Measurements from ENCODE around the gene XRN2.
"Not testable (repeated sequence)": the region's sequence is repeated elsewhere in the genome, so short reads cannot be mapped to it uniquely, and the experiment has no call there.

The XRN2 gene

DNA sequence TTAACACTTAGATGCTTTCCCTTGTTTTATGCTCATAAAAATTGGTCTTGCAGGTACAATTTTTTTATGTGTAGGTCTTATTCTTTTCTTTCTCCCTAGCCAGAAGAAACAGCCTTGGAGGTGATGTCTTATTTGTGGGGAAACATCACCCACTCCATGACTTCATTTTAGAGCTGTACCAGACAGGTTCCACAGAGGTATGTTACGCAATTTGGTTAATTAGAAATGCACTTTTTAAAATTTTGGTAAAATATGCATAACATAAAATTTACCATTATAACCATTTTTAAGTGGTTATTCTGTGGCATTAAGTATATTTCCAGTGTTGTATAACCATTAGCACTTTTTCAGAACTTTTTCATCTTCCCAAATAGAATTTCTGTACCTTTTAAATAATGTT lies 52.9 kb downstream of the XRN2 start:
- no peak for DNase-seq

DNA sequence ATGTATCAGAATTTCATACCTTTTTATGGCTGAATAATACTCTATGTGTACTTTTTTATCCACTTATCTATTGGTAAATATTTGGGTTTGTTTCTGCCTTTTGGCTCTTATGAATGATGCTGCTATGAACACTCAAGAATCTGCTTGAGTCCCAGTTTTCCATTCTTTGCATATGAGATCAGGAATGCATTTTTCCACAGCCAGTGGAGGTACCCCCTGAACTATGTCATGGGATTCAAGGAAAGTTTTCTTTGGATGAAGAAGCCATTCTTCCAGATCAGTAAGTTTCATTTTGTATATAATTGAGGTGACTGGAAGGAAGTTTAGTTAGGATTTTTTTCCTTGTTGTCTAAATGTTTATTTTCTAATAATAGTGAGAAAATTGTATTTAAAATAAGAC lies 53.3 kb downstream of the XRN2 start:
- no peak for DNase-seq

DNA sequence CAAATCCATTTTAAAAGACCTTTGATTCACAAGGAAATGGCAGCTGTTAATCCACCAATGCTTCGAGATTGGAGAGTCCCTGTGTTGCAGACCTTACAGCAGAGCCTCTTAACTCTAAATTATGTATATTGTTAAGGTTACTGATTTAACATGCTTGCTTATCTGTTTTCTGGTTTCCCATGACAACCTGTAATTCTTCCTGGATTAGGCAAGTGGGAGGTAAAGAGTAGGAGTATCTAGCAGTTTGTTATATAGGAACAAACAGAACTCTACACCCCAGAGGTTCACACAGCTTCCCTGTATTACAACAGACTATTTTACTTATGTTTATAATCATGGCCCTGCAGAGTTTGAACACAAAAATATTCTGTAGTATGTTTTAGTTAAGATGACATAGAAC lies 54.7 kb downstream of the XRN2 start:
- DNase-seq: no peak

DNA sequence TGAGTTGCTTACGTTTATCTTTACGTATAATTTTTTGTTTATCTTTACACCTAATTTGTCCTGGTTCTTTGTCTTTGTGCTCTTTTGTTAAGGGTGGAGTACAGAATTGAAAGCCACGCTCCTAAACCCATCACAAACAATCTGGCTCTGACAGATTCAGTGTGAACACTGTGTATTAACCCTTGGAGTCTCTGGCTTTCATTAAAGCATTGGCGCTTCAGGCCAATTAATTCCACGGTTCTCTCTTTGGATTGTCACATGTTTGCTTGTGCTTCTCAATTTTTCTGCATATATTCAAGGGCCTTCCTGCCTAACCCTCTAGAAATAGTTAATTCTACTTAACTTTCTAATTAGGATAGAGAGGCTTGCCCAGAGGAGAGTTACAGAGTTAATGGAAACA lies 55.6 kb downstream of the XRN2 start:
- DNase-seq: no peak

DNA sequence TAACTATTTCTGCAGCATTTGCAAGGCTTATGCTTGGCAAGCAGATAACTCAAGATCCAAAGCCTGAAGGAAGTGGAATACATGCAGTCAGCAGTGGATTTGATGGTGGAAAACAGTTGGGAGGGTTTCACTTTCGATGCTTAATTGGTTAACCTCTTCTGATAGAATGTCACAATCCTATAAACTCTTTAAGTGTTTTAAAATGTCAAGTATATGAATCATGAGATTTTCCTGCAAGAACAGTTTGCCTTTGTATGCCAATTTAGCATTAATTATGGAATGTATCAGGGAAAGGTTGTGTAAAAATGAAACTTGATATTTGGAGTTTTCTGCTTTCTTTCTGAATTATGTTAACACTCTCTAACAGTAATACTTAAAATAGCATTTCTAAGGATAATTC lies 57.6 kb downstream of the XRN2 start:
- DNase-seq: no peak

DNA sequence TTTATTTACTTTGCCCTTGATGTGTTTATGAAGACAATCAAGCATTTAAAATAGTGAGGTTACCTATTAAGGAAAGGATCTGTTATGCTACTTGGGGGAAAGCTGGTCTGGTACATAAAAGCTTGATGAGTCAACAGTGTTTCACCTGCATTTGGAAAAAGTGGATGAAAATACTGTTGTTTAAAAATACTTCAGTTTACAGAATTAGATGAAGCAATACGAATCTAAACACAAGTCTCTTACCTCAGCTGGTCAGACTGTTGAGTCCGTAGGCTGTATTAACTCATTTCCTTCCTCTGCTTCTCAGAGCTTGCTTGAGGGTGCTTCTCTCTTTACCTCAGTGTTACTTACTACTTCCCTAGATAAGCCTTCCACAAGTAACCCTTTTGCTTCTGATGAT lies 58.1 kb downstream of the XRN2 start:
- DNase-seq: no peak

DNA sequence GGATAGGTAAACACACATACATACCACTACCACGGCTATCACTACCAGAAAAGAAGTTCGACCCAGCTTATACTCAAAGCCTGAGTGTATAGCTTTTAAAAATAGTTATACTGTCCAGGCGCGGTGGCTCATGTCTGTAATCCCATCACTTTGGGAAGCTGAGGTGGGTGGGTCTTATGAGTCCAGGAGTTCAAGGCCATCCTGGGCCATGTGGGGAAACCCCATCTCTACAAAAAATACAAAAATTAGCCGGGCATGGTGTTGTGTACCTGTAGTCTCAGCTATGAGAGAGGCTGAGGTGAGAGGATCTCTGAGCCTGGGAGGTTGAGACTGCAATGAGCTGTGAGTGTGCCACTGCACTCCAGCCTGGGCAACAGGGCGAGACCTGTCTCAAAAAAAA lies 61.3 kb downstream of the XRN2 start:
- no peak for DNase-seq

DNA sequence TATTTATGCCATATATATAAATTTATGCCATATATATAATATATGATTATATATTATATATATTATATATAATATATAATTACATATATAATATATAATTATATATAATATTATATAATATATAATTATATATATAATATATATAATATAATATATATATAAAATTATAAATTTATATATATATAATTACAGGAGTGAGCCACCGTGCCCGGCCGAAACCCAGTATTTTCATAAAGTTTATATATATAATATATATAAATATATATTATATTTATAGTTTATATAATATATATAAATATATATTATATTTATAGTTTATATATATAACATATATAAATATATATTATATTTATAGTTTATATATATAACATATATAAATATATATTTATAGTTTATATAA lies 62.6 kb downstream of the XRN2 start:
- no peak for DNase-seq

DNA sequence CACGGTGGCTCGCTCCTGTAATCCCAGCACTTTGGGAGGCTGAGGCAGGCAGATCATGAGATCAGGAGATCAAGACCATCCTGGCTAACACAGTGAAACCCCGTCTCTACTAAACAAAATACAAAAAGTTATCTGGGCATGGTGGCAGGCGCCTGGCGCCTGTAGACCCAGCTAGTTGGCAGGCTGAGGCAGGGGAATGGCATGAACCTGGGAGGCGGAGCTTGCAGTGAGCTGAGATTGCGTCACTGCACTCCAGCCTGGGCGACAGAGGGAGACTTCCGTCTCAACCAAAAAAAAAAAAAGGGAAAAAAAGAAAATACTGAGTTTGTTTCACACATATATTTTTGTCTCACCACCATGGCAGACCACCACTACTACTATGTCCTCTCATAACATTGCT lies 63.1 kb downstream of the XRN2 start:
- not testable (repeated sequence) for DNase-seq

DNA sequence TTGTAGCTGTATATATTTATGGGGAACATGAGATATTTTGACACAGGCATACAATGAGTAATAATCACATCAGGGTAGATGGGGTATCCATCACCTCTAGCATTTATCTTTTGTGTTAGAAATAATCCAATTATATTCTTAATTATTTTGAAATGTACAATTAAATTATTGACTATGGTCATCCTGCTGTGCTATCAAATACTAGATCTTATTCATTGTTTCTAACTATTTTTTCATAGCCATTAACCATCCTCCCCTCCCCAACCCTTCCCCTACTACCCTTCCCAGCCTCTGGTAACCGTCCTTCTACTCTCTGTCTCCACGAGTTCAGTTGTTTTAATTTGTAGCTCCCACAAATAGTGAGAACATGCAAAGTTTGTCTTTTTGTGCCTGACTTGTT lies 65.7 kb downstream of the XRN2 start:
- no peak for DNase-seq

DNA sequence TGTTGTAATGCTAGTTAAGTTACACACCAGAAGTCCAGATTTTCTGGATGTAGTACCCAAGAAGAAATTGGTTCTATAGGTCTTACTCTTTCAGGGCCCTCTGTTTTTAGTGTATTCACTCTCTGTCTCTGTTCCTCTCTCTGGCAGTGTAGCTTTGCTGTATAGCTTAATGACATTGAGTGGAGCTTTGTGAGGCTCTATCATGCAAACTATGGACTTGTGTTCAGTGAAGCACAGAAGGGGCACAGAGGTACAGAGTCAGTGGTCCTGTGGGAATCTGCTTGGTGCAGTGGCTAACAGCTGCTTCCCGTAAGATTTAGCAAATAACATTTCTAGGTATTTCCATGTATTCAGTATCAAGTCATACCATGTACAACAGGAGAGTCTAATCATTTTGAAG lies 68.1 kb downstream of the XRN2 start:
- DNase-seq: no peak

DNA sequence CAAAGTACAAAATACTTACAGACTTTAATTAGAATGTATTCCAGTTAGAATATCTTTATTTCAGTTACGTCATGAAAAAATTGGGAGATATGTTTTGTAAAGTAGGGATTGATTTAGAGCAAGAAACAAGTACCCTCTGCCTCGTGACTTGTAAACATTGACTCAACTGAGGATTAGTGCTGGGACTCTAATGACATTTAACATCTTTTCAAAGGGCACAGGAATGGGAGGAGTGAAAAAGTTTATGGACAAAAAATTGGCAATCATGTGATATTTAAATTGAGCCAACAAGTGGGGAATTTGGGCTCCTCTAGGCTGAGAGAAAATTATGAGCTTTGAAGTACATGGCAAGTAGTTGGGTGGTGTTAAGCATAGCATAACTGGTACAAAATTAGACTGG lies 68.9 kb downstream of the XRN2 start:
- DNase-seq: no peak

DNA sequence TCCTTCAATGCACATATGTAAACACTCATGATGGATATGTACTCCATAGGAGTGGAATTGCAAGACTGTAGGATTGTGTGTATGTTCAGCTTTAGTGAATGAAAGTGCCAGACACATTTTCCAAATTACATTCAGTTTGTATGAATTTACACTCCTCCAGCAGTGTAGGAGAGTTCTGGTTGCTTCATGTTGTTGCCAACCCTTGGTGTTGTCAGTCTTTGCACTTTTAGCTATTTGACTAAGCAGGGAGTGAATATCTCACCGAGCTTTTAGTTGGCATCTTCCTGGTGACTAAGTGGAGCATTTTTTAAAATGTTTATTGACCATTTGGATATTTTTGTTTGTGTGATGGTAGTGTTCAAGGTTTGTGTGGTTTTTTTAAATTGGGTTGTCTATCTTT lies 70.3 kb downstream of the XRN2 start:
- DNase-seq: no peak

DNA sequence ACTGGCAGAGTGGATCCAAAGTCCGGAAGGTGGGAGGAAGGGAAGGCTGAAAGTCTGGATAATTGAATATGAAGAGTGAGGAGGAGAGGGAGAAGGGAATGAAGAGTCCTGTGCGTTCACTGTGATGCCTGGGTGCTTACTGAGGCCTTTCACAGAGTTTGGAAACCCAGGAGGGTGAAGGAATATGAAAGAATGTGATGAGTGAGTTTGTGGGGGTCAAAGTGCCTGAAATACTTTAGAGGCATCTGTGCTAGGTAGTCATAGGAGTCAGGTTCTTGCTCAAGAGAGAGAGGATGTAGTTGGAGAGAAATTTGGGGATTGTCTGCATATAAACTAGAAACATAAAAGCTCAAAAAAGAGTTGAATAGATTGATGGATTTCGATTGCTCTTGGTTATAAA lies 73.5 kb downstream of the XRN2 start:
- no peak for DNase-seq

DNA sequence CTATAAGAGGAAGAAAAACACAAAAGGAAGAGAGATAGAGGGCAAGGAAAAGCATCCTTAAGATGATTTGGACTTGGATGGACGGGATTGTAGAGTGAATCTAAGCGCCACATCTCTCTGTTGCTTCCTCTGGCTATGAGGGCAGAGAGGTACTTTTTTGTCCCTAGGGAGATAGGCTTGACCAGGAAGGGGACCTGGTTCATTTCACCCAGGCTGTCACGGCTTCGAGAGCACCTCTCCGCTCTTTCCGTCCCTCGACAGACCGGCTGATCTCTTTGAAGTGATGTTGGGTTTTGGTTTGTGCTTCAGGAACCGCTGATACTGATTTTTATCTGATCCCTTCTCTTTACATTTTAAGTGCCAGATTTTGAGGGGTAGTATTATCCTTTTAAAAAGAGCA lies 74.6 kb downstream of the XRN2 start:
- DNase-seq: no peak

DNA sequence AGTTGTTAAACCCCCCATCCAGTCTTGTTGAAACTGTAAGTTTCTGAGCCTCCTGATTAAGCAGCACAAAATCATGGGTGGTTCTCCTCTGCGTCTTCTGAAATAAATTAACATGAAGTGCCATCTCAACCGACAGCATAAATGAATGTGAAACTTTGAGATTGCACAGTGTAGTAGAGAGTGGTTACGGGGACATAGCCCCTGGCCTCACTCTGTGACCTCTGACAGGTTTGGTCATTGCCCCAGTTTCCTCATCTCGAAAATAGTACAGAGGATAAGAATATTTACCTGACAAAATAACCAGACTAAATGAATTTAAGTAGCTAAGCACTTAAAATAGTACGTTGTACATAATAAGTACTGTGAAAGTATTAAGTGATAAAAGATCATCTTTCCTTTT lies 75.1 kb downstream of the XRN2 start:
- no peak for DNase-seq

DNA sequence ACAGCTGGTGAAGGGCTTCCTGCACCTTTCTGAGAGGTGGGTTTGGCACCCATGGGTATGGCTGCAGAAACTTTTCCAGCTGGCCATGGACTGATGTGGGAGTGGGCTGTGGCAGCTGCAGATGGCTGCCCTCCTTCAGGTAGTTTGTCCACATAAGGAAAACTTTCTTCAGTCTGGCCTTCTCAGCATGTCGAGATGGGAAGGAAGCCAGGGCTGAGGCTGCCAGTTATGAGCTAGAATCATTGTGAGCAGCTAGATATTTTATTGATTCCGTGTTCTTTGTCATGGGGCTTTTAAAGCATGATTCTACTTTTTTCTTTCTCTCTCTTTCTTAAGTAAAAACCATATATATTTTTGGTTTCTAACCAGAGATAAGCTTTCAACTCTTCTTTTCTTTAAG lies 77.6 kb downstream of the XRN2 start:
- DNase-seq: no peak

DNA sequence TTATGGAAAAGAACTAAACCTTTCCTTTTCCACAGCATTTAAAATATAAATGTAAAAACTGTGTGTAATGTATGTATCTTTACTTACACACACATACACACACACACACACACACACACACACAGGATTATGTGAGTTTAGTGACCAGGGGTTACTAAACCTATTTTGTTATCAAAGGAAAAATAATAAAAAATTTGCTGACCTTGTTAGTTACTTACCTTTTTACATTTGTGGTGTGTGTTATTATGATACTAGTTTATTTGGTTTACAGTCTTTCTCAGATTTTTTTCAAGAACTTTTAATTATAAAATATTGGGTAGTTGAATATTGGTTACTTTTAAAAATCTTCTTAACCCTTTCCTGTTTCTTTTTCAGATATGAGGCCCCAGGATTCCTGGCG lies 78.5 kb downstream of the XRN2 start:
- DNase-seq: no peak

DNA sequence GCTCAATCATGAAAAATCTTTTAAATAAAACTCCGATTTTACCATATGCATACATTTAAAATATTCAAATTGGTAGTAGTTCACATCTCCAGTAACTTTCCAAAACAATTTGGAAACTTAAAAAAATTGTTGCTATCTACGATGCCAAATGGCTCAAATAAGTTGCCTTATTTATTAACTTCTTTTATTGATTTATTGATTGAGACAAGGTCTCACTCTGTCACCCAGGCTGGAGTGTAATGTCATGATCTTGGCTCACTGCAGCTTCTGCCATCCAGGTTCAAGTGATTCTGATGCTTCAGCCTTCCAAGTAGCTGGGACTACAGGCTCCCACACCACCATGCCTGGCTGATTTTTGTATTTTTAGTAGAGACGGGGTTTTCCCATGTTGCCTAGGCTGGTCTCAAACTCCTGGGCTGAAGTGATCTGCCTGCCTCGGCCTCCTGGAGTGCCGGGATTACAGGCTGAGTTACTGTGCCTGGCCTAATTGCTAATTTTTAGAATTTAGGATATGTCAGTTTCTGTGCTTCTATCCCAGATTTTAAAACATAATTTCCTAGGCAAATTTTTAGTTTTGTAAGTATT lies 81.3 kb downstream of the XRN2 start:
- DNase-seq: no peak

DNA sequence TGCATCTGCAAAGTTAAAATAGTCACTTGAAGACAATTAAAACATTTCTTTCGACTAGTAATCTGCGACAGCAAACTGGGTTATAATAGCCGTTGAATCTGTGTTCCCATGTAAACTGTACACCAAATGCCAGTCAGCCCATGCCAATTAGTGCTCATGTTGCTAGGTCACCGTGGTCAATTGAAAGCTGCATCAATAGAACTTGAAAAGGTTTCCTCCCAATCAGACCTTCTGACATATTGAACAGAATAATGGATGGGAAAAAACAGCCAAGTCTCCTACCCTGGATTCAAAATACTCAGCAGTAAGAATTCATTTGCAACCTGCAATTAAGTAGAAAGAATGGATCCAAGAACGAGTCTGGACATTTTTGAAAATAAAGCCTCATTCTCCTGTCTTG lies 83.0 kb downstream of the XRN2 start:
- no peak for DNase-seq

DNA sequence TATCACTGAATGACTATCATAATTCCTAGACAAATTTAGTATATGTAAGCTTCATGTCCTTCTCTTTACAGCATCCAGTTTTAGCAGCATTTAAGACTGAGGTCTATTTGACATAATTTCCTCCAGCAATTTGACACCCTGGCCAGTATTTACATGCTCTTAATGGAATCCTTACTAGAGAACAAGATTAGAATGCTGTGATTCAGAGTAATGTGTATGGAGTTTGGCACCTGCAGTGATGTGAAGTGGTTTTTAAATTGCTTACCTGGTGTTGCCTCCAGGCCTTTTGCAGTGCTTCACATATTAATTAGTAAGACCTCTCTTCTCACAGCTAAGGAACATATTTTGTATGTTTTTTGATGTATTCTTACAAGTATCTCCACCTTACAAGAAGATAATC lies 84.4 kb downstream of the XRN2 start:
- no peak for DNase-seq

DNA sequence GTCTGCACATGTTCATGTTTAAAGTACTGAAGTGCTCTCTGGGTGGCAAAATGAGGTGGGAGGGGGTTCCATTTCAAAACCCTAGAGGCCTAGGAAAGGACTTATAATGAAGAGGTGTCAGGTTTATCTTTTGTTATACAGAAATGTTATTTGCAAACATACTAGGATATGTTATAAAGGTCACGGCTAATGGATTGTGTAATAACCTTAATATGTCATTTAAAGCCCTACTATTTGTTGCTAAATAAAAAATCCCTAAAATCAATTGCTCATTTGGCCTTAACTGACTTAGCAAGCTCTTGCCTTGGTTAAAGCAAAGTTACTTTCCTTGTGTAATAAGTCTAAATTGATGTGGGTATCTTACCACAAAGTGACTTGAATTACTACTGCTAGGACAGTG lies 85.4 kb downstream of the XRN2 start:
- DNase-seq: no peak

DNA sequence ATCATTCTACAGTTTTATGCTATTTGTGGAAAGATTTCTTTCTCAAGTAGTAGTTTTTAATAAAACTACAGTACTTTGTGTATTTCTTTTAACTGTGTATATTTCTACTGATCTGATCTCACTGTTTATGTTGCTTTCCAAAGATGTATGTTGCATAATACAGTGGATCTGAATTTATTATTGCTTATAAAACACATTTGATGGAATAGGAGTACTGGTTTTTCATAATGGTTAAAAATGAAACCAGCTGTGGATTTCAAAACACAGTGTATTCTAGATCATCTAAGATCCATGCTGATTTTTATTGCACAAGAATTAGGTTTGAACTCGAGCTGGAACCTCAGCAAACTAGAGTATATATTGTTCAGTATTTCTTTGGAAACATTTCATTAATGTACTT lies 86.2 kb downstream of the XRN2 start:
- no peak for DNase-seq

DNA sequence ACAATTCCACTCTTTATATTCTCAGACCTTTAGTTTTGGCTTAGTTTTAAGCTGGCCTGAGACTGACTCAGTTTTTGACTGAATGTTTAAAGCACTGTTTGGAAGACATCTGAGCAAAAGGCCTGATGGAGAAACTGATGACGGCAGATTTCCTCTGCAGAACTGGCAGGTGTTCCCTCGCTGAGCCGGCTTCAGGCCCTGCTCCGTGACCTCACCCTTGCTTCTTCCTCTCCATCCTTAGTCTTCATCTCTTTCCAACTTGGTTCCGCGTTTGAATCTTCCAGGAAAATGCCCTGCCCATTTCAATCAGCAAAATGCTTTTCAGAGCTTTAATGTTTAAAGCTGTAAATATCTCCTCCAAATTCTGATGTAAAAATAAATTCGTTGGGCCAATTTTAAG lies 87.6 kb downstream of the XRN2 start:
- no peak for DNase-seq

DNA sequence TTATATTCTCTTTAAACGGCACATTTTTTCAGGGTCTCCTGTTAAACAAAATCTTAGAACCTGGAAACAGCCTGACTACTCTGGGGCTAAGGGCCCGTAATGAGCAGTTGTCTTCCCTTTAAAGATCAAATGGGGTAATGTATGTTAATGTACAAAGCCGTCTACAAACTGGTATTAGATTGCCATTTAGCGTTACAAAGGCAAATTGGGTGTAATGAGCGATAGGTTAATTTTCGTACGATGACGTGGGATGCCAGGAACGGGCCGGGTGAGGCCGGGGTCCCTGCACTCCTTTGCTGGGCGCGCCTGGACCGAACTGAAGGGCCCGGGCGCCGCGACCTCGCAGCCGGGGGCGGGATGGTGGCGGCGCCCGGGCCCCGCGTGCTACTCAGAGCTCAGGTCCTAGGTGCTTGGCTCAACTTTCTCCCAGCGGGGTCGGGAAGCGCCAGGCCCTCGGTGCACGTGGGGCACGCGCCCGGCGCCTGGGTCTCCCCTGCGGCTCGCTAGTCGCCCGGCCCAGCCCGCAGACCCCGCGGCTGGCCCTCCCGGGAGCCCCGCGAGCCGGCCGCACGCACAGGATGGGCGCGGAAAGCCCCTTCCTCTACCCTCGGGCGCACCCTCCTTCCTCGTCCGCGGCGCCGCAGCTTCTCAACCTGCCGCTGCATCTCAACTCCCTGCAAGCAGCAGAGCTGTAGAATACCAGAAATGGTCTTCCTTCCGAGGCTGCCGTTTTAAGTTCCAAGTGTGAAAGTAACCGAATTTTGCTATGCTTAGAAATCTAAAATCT lies 88.2 kb downstream of the XRN2 start:
- no peak for DNase-seq
